Choroid plexus epithelial cell (primary cell): Measurements from ENCODE around the gene KCNT2.

Experiments
- DNase-seq: peaks from one replicate; pipeline ENCODE4 v3.0.0-alpha.2; 2010; ENCODE audit warnings: low read depth
- H3K4me3 ChIP-seq: 2 replicates; pipeline ENCODE4 v1.5.1; 2011; ENCODE audit warnings: low read depth, mild to moderate bottlenecking, control low read depth, low read length, moderate library complexity
- CTCF ChIP-seq: conservative IDR thresholded peaks from 2 replicates; pipeline ENCODE4 v1.5.1; 2011; ENCODE audit warnings: low read depth, mild to moderate bottlenecking, control low read depth, inconsistent platforms, low read length, moderate library complexity

KCNT2 gene

DNA sequence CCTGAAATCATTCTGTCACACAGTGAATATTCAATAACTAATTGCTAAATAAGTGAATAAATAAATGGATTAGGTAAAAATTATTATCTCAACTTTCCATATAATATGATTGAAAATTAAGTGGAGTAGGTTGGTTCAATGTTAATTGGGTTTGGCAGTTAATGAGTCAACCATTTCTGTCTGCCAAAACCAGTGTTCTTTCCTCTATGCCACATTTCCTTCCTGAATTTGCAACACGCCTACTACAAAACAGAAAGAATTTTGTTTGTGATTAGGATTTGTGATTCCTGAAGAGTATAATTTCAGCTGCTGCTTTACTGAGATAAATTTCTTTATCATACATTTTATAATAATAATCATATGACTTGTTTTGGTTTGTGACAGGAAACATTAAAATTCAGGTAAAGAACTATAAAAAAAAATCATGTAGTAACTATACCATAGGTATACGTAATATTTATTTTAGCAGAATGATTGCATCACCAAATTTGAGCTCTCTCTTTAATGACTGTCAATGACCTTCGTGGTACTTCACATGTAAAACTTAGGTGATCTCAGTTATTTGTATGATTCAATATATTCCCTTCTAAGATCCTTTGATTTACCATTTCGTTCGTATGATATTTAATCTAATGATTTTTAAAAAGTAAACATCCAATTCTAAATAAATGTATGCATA, 241.3 kb downstream of the KCNT2 start:
- no peak for TF ChIP-seq CTCF
- DNase-seq = no peak

GRCh38 chr1:196361112-196361714, 247.0 kb downstream of the KCNT2 start:
- no peak for TF ChIP-seq CTCF
- DNase-seq = peak; percentile 35
- H3K4me3 ChIP-seq = no peak overlapping the region

More for the DNA sequence above, 241.3 kb downstream of the KCNT2 start:
- H3K4me3 ChIP-seq = no peak overlapping the region

- no peak for TF ChIP-seq CTCF
- H3K4me3 ChIP-seq = no peak overlapping the region
- DNase-seq = no peak
These were observed 250.3 kb downstream of the KCNT2 start for GRCh38 chr1:196357913-196358312.

DNA sequence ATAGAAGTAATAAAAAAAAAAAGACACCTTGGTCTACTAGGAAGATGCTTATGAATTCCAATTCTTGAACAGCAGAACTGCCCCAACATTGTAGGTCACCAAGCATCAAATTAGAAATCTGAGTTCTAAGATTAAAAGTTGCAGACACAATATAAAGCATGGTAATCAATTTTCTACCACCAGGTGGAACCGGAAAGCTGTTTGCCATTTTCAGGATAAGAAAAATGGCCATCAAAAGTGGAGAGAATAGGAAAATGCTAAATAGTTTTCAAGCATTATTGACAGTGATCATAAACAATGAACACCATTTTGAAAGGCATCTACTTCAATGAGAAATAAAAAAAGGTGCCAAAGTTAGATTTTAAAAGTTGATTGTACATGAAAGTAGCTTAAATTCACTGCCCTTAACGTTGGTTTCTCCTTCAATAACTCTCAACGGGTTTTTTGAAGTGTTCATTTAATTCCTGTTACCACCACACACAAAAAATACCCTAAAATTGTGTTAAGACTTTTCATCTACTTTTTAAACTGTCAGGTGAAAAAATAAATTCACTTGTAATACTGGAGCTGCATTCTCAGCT, 252.9 kb downstream of the KCNT2 start:
- DNase-seq = peak; percentile 73
- no peak overlapping the region for H3K4me3 ChIP-seq
- peak; percentile 69 for TF ChIP-seq CTCF

GRCh38 chr1:196344453-196344852, 263.8 kb downstream of the KCNT2 start:
- TF ChIP-seq CTCF = no peak
- DNase-seq = no peak
- H3K4me3 ChIP-seq = no peak overlapping the region

GRCh38 chr1:196324345-196324744, 283.9 kb downstream of the KCNT2 start:
- H3K4me3 ChIP-seq = no peak overlapping the region
- DNase-seq = no peak
- TF ChIP-seq CTCF = no peak

GRCh38 chr1:196323869-196324268, 284.4 kb downstream of the KCNT2 start:
- DNase-seq = no peak
- H3K4me3 ChIP-seq = no peak overlapping the region
- no peak for TF ChIP-seq CTCF
